Progenitor cell of endocrine pancreas (in vitro differentiated cells): ENCODE results near the gene CLCN4. TPM values are rescaled to one million over a fixed set of nuclear protein-coding genes. Genes with fewer than 3 reads are reported as not detected.

Experiments used
- DNase-seq: peaks from one replicate; pipeline ENCODE4 v3.0.0; 2021; ENCODE audit warnings: low spot score; ENCODE audit not compliant: unreplicated experiment
- H3K27ac Mint-ChIP-seq: 2 replicates; pipeline ENCODE4 v1.8.0; 2021; ENCODE audit warnings: mild to moderate bottlenecking, moderate library complexity, mixed read lengths
- H3K27me3 Mint-ChIP-seq: 2 replicates; pipeline ENCODE4 v1.8.0; 2021; ENCODE audit warnings: mixed read lengths
- H3K36me3 Mint-ChIP-seq: 2 replicates; pipeline ENCODE4 v1.8.0; 2022; ENCODE audit warnings: mixed read lengths; ENCODE audit not compliant: insufficient read depth
- H3K4me1 Mint-ChIP-seq: 2 replicates; pipeline ENCODE4 v1.8.0; 2021; ENCODE audit warnings: low read depth, mixed read lengths
- H3K4me3 Mint-ChIP-seq: 2 replicates; pipeline ENCODE4 v1.8.0; 2021; ENCODE audit warnings: low read depth, mild to moderate bottlenecking, moderate library complexity, mixed read lengths
- H3K9me3 Mint-ChIP-seq: 2 replicates; pipeline ENCODE4 v1.8.0; 2021; ENCODE audit warnings: low read depth, mixed read lengths
- total RNA-seq: library from RNA; stranded (reverse); gene quantifications from 2 replicates; pipeline ENCODE4 v1.2.1, GENCODE V29; 2021
- TF ChIP-seq, protein P1 (sequence below): fragments of 200-600 bp; sonication (generic); IDR thresholded peaks from one replicate; pipeline ENCODE4 v1.5.0; 2021; ENCODE audit warnings: antibody characterized with exemption, mild to moderate bottlenecking; ENCODE audit not compliant: unreplicated experiment

Gene CLCN4
- total RNA-seq, 1 donor from 2014 or later = 15.2 TPM

GRCh38 chrX:10178866-10179463 lies 22.2 kb downstream of the CLCN4 start:
- Mint-ChIP-seq H3K27me3 (no peaks in the 10 kb centered on the region), H3K4me3 (no peak overlapping the region), H3K36me3 (peaks cover 4% of the 10 kb centered on the region), H3K4me1 (no peaks in the 10 kb centered on the region), H3K9me3 (peaks cover 20% of the 10 kb centered on the region), H3K27ac (no peak overlapping the region)
- DNase-seq = no peak
- TF ChIP-seq, protein P1, sequence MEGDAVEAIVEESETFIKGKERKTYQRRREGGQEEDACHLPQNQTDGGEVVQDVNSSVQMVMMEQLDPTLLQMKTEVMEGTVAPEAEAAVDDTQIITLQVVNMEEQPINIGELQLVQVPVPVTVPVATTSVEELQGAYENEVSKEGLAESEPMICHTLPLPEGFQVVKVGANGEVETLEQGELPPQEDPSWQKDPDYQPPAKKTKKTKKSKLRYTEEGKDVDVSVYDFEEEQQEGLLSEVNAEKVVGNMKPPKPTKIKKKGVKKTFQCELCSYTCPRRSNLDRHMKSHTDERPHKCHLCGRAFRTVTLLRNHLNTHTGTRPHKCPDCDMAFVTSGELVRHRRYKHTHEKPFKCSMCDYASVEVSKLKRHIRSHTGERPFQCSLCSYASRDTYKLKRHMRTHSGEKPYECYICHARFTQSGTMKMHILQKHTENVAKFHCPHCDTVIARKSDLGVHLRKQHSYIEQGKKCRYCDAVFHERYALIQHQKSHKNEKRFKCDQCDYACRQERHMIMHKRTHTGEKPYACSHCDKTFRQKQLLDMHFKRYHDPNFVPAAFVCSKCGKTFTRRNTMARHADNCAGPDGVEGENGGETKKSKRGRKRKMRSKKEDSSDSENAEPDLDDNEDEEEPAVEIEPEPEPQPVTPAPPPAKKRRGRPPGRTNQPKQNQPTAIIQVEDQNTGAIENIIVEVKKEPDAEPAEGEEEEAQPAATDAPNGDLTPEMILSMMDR = no peak

GRCh38 chrX:10183760-10184159 lies 27.0 kb downstream of the CLCN4 start:
- H3K27me3 Mint-ChIP-seq = no peaks in the 10 kb centered on the region
- TF ChIP-seq, protein P1 = no peak
- H3K27ac Mint-ChIP-seq = no peak overlapping the region
- DNase-seq = no peak
- H3K9me3 Mint-ChIP-seq = peaks cover 23% of the 10 kb centered on the region
- no peak overlapping the region for H3K4me3 Mint-ChIP-seq
- H3K4me1 Mint-ChIP-seq = no peaks in the 10 kb centered on the region
- H3K36me3 Mint-ChIP-seq = peaks cover 9% of the 10 kb centered on the region

- Mint-ChIP-seq H3K4me3 (no peak overlapping the region), H3K27ac (no peak overlapping the region), H3K9me3 (peaks cover 23% of the 10 kb centered on the region), H3K36me3 (peaks cover 9% of the 10 kb centered on the region), H3K27me3 (no peaks in the 10 kb centered on the region), H3K4me1 (no peaks in the 10 kb centered on the region)
- DNase-seq = no peak
- TF ChIP-seq, protein P1 = no peak
Observed at GRCh38 chrX:10184411-10184810, 27.6 kb downstream of the CLCN4 start.

DNA sequence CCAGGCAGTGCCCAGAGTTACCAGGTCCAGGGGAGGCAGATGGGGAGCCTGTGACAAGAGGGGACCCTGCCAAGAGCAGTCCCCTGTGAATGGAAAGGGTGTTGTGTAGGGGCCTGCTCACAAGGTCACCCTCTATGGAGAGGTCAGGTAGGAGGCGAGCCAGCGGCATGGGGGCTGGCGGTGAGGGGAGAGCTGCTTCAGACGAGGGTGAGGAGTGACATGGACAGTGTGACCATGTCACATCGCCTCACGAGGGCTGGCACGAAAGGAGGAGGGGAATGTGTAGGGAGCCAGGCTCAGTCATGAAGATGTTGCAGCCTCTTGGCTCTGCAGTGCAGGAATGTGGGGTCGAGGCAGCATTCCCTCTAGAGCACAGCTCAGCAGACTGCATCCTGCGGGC lies 29.6 kb downstream of the CLCN4 start:
- peaks cover 23% of the 10 kb centered on the region for H3K9me3 Mint-ChIP-seq
- H3K4me3 Mint-ChIP-seq = no peak overlapping the region
- no peaks in the 10 kb centered on the region for H3K27me3 Mint-ChIP-seq
- no peak for DNase-seq
- TF ChIP-seq, protein P1 = no peak
- H3K27ac Mint-ChIP-seq = no peak overlapping the region
- peaks cover 7% of the 10 kb centered on the region for H3K36me3 Mint-ChIP-seq
- H3K4me1 Mint-ChIP-seq = peaks cover 4% of the 10 kb centered on the region

GRCh38 chrX:10187421-10187820 lies 30.6 kb downstream of the CLCN4 start:
- peaks cover 11% of the 10 kb centered on the region for H3K36me3 Mint-ChIP-seq
- TF ChIP-seq, protein P1 = no peak
- peaks cover 27% of the 10 kb centered on the region for H3K9me3 Mint-ChIP-seq
- H3K27ac Mint-ChIP-seq = peak overlapping the region; percentile 42
- H3K27me3 Mint-ChIP-seq = no peaks in the 10 kb centered on the region
- no peak overlapping the region for H3K4me3 Mint-ChIP-seq
- peaks cover 4% of the 10 kb centered on the region for H3K4me1 Mint-ChIP-seq
- DNase-seq = no peak
